NCI-H526 (cell line): ENCODE results near the gene ADK.

Experiments used
- DNase-seq, 2 experiments: peaks; one replicate each; lab custom pipeline; 2025; lab: John Stamatoyannopoulos, UW

ADK gene

DNA sequence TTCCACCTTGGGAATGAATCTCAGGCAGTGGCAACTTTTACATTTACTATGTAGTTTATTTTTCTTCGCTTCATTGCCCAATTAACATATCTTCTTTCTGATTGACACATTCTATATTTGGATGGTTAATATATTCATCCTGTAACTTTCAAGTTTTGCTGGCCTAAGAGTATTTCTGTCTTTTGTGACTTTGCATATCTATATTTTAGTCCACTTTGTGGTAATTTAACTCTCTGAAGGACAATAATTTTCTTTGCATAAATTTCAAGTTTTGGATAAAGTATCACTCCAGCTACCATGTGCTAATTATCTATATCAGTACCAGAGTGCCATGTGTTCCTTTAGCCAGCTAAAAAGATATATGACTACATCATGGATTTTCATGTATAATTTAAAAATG, 523.9 kb downstream of the ADK start:
- DNase-seq = no peak

DNA sequence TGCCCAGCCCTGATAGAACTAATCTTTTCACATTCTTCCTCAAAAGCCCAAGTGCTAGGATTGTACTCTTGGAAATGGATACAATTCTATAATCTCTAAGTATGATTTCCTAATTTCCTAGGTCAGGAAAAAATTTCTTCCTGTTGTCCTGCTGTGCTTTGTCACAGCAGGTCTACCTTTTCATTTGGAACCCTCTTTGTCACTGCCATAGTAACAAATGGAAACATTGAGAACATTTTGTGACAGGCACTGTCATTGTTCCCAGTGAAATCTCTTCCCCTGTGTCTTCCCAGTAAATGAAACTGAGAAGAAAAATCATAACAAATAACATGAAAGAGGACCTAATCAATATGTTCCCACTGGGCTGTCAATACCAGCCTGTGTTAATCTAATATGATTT, 524.5 kb downstream of the ADK start:
- DNase-seq = no peak

DNA sequence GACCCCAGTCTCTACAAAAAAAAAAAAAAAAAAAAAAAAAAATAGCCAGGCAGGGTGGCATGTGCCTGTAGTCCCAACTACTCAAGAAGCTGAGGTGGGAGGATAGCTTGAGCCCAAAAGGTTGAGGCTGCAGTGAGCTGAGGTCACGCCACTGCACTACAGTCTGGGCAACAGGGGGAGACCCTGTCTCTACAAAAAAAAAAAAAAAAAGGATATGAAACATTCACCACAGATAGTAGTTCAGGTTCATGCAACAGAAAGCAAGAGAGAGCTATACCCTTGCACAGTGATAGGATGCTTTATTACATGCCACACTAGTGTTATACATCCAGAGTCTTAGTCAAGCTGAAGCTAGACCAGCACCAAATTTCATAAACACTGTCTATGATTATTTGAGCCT, 526.9 kb downstream of the ADK start:
- no peak for DNase-seq

DNA sequence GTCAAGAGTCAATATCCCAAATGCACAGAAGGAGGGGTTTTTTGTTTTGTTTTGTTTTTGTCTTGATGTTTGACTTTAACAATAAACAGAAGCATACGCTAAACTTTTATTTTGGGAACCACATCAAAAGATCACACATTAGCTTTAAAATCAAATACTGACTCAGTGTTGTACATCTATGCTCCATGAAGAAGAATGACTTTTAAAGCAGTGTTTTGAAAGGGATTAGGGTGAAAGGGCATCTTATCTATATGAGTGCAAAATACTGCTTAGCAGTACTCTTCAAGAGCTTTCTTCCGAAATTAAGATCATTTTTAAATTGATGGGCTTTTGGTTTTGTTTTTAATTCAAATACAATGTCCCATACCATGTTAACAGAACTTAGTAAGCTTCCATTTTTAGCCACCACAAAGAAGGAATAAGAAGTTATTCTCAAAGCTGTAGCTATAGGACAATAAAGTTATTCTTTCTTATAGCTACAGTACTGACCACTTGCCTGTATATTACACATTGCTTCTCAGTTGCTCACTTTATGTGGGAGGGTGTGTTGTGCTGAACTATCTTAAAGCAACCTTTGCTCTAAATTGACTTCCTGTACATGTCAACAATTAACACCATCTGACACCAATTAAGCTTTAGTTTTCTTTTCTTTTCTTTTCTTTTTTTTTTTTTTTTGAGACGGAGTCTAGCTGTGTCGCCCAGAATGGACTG, 531.1 kb downstream of the ADK start:
- DNase-seq = no peak

DNA sequence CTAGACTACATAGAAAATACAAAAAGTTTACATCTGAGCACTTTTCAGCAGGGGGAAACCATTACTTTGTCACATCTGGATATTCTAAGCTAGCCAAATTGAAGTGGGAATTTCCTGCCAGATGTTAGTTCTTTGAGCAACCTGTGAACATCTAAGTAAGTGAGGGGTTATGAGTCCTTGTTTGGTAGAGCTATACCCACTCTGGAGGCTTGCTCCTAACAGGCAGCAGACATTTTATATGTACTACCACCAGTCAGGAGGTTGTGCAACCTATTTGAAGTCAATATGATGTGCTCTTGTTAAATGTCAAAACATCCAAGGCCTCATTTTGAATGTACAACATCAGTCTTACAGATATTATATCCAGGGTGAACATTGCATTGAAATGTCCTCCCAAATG, 532.0 kb downstream of the ADK start:
- DNase-seq = no peak

DNA sequence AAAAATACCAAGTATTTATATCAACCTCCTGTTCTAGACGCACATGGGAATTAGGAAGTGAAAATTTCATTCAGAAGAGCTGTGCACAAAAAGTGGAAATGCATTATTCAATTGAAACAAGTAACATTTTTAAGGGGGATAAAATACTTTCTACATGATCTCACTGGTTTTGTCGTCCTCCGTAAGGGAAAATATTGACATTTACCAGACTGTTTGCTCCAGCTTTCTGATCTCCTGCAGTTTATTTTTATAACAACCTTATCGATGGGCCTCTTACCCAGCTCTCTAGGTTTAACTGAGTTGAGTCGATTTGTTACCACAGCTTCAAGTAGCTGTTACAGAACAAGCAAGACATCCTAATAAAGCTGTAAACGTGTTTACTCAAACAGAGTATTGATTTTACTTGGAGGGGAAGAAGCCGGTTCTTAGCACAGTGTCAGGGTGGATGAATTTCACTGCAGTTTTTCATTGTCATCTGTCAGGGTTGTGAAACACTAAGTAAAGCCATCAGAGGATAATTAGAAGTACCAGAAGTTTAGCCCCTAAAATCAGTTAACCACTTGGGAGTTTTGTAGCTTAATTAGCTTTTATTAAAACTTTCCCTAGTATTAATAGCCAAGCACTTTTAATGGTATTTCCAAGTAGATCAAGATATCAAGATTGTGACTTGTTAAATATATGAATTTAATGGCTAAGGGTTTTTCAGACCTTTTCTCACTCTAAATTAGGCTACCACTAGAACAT, 532.8 kb downstream of the ADK start:
- no peak for DNase-seq

DNA sequence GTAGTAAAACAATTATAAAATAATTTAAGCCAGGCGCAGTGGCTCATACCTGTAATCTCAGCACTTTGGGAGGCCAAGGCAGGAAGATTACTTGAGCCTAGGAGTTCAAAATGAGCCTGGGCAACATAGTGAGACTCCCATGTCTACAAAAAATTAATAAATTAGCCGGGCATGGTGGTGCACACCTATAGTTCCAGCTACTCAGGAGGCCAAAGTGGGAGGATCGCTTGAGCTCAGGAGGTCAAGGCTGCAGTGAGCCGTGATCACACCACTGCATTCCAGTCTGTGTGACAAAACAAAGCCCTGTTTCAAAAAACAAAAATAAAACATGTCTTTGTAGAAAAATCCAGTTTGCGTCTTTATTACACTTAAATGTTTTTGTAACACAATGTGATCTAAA, 533.4 kb downstream of the ADK start:
- no peak for DNase-seq

DNA sequence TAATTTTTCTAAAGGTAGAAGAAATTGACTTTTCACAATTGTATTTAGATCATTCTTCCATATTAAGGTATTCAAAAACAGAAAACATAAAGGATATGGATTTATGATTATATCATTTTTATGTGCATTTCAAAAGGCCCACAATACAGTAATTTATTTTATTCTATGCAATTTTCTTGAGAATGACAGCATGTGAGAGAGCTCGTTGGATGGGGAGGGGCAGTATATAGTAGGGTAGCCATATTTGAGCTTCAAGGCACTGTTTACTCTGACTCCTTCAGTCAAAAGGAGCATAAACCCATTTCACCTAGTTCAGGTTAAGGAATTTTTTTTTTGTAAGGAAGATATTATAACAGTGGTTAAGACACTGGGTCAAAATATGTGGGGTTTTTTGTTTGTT, 534.5 kb downstream of the ADK start:
- no peak for DNase-seq

DNA sequence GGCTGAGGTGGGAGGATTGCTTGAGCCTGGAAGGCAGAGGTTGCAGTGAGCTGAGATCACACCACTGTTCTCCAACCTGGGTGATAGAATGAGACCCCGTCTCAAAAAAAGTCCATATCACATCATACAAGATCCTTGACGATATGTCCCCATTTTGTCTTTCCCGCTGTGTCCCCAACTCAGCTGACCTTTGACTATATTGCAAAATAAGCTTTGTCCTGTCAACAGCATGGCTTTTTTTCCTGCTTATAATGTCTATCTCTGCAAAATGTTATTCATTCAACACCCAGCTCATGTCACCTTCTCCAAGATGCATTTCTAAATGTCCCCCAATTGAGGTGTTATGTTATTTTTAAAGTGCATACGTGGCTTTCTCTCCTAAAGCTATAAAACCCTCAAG, 539.4 kb downstream of the ADK start:
- DNase-seq = no peak

DNA sequence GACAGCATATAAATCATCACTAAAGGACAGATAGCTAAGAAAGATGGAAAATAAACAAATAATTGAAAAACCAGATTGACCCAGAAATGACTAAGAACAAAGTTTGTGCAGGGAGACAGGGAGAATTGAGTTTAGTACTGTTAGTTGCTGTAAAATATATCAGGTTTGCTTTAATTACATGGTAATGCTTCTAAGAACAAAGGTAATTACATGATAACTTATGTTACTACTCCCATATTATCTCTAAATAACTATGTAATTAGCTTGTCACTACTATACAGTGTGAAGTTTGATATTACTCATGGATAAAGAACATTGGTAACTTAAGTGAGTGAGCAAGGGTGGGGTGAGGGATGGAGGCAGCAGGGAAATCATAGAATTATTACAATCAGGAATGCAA, 540.1 kb downstream of the ADK start:
- no peak for DNase-seq

DNA sequence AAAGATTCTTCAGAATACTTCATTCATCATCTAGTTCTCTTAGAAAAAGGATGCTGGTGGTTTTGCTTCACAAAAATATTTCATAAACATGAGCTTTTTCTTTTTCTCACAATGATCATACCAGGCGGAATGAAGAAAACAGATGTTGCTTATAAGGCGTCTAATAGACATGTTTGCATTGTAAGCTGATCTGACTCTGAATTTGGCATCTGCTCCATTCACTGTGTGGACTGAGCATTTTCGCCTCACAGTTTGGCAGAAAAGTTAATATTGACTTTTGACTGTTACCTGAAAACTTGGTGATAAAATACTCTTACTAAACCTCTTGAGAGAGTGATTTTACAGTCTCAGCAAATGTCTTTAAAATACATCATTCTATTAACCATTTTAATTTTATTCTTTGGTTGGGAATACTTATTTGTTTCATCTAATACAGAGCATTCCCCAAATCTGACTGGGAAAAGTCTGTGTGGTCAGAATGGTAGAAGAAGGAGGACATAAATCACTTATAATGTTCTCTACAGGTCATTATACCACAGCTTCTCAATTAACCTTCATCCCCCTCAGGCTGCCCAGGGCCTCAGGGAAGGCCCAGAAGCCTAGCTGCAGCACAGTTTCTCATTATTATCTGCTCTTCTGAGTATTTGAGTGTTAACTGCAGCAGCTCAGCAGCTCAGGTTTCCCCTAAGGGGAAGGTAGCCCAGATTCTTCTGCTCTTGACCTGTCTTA, 553.8 kb downstream of the ADK start:
- peak in 1 of 2 experiments; percentile 2 for DNase-seq

DNA sequence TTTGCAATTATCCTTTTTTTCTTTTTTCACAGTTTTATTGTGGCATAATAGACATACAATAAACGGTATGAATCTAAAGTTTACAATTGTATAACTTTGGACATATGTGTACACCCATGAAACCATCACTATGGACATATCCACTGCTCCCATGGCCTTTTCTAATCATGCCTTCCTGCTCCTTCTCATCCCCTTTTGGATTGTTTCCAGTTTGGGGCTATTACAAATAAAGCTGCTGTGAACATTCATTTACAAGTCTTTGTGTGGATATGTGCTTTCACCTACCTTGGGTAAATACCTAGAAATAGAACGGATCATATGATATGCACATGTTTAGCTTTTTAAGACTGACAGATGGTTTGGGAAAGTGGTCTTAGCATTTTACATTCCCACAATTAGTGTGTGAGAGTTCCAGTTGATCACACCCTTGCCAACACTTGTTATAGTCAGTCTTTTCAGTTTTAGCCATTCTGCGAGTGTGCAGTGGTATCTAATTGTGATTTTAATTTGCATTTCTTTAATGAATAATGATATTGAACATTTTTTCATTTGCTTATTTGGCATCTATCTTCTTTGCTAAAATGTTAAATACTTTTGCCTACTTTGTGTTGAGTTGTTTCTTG, 554.4 kb downstream of the ADK start:
- DNase-seq = no peak

DNA sequence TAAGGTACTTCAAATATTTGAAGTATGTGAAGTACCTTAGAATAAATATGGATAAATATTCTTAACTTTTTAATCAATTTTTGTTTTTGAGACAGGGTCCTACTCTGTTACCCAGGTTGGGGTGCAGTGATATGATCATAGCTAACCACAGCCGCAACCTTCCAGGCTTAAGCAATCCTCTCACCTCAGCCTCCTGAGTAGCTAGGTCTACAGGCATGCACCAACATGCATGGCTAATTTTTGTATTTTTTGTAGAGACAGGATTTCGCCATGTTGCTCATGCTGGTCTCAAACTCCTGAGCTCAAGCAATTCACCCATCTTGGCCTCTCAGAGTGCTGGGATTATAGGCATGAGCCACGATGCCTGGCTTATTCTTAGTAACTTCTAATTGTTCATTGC, 555.9 kb downstream of the ADK start:
- DNase-seq = no peak

DNA sequence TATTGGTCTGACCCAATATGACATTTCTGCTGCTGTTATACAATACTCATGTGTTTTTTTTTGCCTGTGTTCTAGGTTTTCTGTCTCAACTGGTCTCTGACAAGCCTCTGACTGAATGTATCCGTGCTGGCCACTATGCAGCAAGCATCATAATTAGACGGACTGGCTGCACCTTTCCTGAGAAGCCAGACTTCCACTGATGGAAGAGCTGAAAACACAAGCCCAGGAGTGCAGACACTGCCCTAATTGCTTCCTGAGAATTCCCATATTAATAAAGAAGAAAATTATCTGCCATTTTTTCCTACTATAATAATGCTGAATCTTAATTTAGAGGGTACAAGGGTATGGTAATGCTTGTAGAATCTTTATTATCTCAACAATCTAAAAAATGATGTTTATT, 557.2 kb downstream of the ADK start:
- DNase-seq = no peak

DNA sequence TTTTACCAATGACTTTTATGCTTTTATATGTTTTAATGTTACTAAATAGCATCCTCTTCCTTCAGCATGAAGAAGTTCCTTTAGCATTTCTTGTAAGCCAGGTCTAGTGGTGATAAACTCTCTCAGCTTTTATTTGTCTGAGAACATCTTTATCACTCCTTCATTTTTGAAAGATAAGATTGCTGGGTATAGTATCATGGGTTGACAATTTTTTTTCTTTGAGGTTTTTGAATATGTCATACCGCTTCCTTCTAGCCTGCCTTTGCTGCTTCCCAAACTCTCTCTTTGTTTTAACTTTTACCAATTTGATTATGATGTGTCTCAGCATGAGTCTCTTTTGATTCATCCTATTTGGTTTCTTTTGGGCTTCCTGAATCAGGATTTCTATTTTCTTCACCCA, 567.2 kb downstream of the ADK start:
- DNase-seq = no peak

DNA sequence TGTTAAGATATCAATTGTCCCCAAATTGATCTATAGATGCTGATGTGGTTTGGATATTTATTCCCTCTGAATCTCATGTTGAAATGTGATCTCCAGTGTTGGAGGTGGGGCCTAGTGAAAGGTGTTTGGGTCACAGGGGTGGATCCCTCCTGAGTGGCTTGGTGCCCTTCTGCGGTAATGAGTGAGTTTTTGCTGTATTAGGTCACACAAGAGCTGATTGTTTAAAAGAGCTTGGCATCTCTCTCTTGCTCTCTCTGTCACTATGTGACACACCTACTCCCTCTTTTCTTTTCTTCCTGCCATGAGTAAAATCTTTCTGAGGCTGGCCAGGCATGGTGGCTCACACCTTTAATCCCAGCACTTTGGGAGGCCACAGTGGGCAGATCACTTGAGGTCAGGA, 577.2 kb downstream of the ADK start:
- DNase-seq = no peak

DNA sequence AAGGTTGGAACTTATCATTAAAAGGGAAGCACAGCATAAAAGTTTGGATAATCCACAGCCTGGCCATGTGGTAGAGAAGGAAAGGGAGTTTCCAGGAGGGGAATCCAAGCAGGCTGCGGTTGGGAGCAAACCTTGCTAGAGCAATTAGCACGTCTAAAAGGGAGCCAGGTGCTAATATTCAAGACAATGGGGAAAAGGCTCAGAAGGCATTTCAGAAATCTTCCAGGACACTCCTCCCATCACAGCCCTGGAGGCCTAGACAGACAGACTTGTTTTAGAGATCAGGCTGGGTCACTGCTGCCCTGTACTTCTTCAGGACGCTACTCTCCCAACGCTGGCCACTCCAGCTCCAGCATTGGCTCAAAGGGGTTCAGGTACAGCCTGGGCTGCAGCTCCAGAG, 579.2 kb downstream of the ADK start:
- no peak for DNase-seq

DNA sequence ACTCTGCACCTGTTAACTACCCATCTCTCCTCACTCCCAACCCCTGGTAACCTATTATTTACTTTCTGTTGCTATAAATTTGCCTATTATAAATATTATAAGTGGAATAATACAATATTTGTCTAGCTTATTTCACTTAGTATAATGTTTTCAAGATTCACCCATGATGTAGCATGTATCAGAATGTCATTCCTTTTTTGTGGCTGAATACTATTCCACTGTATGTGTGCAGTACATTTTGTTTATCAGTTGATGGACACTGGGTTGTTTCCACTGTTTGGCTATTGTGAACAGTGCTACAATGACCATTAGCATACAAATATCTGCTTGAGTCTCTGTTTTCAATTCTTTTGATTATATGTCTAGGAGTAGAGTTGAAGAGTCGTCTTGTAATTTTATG, 582.6 kb downstream of the ADK start:
- no peak for DNase-seq

DNA sequence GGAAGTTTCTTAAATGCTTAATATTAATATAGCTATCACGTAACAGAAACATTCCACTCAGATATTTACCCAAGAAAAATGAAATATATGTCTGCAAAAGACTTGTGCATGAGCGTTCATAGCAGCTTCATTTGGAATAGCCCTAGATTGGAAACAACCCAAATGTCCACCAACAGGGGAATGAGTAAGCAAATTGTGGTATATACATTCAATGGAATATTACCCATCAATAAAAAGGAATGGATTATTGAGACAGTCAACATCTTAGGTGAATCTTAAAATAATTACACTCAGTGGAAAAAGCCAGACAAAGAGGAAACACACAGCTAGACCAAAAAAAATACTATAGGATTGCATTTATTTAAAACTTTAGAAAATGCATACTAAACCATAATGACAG, 585.0 kb downstream of the ADK start:
- no peak for DNase-seq

DNA sequence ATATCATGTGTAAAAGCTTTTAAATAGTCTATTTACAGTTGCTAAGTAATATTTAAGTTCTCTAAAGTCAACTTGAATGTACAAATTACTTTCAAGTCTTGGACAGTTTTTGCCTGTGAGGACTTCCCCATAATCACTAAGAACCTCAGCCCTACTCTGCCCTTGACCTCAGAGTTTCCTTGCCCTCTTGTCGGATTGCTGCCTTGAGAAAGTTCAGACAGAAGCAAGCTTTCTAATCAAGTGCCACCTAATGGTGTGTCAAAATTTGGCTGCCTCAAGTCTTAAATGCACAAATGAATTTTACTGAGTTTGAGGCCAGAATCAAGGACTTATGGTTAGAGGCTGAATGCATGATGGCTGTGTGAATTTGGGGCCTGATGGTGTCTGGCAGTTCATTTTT, 587.0 kb downstream of the ADK start:
- no peak for DNase-seq

DNA sequence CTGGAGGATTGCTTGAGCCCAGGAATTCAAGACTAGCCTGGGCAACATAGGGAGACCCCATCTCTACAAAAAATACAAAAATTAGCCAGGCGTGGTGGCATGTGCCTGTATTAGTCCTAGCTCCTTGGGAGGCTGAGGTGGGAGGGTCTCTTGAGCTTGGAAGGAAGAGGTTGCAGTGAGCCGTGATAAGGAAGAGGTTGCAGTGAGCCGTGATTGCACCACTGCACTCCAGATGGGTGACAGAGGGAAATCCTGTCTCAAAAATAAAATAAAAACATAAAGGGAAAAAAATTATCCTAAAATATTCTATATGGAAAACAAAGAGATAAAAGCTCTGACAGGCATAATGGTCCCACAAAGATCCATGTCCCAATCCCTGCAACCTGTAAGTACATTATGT, 587.5 kb downstream of the ADK start:
- DNase-seq = no peak

DNA sequence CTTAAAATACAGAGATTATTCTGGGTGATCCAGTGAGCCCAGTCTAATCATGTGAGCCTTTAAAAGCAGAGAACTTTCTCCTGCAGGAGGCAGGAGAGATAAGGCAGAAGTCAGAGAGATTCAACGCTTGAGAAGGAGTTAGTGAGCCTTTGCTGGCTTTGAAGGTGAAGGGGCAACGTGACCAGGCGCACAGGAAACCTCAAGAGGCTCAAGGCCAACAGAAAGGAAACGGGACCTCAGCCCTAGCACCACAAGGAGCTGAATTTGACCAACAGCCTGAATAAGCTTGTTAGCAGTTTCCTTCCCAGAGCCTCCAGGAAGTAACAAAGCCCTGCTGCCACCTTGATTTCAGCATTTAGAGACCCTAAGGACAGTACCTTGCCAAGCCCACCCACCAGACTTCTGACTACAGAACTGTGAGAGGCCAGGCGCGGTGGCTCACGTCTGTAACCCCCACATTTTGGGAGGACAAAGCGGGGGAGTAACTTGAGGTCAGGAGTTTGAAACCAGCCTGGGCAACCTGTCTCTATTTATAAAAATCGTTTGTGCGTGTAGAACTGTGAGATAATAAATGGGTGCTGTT, 588.1 kb downstream of the ADK start:
- no peak for DNase-seq
